Measurements from ENCODE around the gene COL11A2. TPM values are rescaled to one million over a fixed set of nuclear protein-coding genes. Genes with fewer than 3 reads are reported as not detected.

The COL11A2 gene
- total RNA-seq, 2 donors from 2014 or later = 1.9 to 3.4 TPM

DNA sequence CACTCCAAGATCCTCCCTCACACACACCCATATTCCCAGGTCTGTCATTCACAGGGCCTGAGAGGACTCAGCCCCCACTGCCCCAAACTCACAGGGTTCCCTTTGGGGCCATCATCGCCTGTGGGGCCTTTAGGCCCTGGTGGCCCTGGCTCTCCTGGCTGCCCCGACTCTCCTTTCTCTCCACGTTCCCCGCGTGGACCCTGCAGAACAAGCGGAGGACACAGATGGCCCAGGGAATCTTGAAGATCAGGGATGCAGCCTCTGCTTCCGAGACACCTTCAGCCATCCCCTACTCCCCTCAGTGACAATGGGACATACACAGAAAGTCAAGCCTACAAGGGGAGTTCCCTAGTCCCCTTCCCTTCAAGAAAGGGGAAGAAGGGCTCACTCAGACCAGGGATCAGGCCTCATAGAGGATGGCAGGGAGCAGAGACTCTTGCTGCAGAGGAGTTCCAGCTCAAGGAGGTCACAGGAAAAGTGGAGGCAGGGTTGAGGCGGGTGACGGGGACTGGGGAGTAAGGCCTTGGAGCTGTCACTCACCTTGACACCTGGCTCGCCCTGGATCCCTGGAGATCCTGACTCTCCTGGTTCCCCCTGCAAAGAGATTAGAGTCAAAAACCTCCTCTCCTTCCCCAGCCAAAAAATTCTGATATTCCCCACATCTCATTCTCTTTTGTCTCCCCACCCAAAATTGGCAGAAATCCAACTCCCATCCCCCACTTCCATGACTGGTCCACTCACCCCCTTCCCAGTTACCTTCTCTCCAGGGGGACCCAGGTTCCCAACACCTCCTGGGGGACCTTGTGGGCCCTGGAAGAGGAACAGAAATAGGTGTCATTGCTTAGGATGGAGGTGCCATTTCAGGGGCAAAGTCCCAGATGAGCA lies 22.7 kb downstream of the COL11A2 start:
- no peaks in the 10 kb centered on the region for H3K4me1 ChIP-seq (ENCODE audit: control insufficient read depth in 1 of 2, low read depth in 2 of 2)
- H3K9me3 ChIP-seq = no peaks in the 10 kb centered on the region
- no peaks in the 10 kb centered on the region for H3K36me3 ChIP-seq
- ATAC-seq (ENCODE audit: insufficient number of reproducible peaks, low FRiP score, low read depth) (no peak), DNase-seq (ENCODE audit: low spot score) (no peak)
- no peak overlapping the region for H3K4me3 ChIP-seq
- H3K27me3 ChIP-seq (replicated peaks; ENCODE audit: insufficient read depth) = no peaks in the 10 kb centered on the region
- no peak overlapping the region for H3K27ac ChIP-seq
- TF ChIP-seq, protein P1, sequence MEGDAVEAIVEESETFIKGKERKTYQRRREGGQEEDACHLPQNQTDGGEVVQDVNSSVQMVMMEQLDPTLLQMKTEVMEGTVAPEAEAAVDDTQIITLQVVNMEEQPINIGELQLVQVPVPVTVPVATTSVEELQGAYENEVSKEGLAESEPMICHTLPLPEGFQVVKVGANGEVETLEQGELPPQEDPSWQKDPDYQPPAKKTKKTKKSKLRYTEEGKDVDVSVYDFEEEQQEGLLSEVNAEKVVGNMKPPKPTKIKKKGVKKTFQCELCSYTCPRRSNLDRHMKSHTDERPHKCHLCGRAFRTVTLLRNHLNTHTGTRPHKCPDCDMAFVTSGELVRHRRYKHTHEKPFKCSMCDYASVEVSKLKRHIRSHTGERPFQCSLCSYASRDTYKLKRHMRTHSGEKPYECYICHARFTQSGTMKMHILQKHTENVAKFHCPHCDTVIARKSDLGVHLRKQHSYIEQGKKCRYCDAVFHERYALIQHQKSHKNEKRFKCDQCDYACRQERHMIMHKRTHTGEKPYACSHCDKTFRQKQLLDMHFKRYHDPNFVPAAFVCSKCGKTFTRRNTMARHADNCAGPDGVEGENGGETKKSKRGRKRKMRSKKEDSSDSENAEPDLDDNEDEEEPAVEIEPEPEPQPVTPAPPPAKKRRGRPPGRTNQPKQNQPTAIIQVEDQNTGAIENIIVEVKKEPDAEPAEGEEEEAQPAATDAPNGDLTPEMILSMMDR (IDR thresholded peaks at IDR 0.05) = no peak

DNA sequence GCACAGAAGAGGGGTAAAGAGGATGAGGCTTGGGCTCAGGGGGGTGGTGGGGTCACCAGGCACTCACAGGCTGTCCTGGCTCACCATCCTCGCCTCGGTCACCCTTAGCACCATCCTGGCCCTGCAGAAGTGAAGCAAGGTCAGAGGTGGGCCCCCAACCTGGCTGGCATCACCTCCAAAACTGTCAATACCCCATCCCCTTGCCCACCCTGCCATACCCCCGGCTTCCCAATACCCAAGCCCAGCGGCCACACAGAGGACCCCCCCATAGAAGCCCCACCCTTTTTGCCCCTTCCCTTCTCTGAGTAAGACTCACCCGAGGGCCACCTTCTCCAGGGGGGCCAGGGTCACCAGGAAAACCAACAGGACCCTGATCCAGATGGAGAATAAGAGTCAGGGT lies 23.6 kb downstream of the COL11A2 start:
- H3K4me1 ChIP-seq (ENCODE audit: control insufficient read depth in 1 of 2, low read depth in 2 of 2) = no peaks in the 10 kb centered on the region
- DNase-seq (ENCODE audit: low spot score) = no peak
- H3K27ac ChIP-seq = no peak overlapping the region
- H3K9me3 ChIP-seq = no peaks in the 10 kb centered on the region
- no peaks in the 10 kb centered on the region for H3K27me3 ChIP-seq (replicated peaks; ENCODE audit: insufficient read depth)
- TF ChIP-seq, protein P1 (IDR thresholded peaks at IDR 0.05) = no peak
- no peaks in the 10 kb centered on the region for H3K36me3 ChIP-seq
- ATAC-seq (ENCODE audit: insufficient number of reproducible peaks, low FRiP score, low read depth) = no peak
- H3K4me3 ChIP-seq = no peak overlapping the region

DNA sequence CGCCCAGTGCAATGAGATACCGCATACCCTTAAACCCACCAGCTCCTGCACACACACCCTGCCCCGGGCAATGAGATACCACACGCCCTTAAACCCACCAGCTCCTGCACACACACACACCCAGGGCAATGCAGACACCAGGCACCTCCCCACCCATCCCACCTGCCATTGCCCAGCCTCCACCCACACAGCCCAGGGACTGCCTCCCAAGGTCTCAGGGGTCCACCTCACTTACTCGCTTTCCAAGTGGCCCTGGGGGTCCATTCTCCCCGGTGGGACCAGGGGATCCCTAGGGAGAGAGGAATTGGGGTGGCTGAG lies 24.0 kb downstream of the COL11A2 start:
- Histone ChIP-seq H3K27ac (no peak overlapping the region), H3K36me3 (no peaks in the 10 kb centered on the region), H3K27me3 (replicated peaks; ENCODE audit: insufficient read depth) (no peaks in the 10 kb centered on the region), H3K4me3 (no peak overlapping the region), H3K9me3 (no peaks in the 10 kb centered on the region), H3K4me1 (ENCODE audit: control insufficient read depth in 1 of 2, low read depth in 2 of 2) (no peaks in the 10 kb centered on the region)
- DNase-seq (ENCODE audit: low spot score) = no peak
- ATAC-seq (ENCODE audit: insufficient number of reproducible peaks, low FRiP score, low read depth) = no peak
- TF ChIP-seq, protein P1 (IDR thresholded peaks at IDR 0.05) = no peak

DNA sequence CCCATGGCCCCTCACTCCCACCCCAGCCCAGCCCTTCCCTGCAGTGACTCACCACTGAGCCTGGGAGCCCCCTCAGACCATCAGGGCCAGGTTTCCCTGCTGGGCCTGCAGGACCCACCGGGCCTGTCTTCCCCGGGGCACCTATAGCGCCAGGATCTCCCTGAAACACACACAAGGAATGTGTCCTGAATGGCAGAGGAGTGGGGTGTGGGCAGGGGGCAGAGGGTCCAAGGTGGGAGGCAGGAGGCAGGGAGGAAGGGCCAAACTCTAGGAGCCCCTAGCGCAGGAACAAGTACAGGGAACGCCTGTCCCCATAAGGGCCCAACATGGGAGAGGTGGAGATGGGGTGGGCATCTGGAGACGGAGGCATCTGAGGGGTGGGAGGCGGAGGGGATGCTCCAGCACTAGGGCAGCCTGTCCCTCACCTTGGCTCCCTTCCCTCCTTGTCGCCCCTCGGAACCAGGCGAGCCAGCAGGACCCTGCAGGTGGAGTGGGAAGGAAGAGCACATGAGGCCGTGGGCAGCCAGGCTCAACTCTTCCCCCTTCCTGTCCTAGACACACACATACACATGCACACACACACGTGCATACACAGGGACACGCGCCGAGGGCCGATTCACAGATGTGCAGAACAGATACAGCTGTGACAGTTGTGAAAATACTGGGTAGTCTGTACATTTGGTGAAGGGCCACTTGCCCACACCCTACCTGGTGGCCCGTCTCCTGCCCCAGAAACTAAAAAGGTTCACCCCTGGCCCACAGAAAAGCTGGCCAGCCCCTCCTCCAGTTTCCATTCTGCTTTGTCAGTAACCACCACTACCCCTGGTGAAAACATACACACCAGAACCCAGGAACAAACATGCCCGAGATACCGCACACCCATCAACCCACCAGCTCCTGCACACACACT lies 24.6 kb downstream of the COL11A2 start:
- H3K4me3 ChIP-seq = no peak overlapping the region
- no peak for DNase-seq (ENCODE audit: low spot score)
- no peak overlapping the region for H3K27ac ChIP-seq
- H3K27me3 ChIP-seq (replicated peaks; ENCODE audit: insufficient read depth) = no peaks in the 10 kb centered on the region
- no peaks in the 10 kb centered on the region for H3K9me3 ChIP-seq
- TF ChIP-seq, protein P1 (IDR thresholded peaks at IDR 0.05) = no peak
- H3K4me1 ChIP-seq (ENCODE audit: control insufficient read depth in 1 of 2, low read depth in 2 of 2) = no peaks in the 10 kb centered on the region
- ATAC-seq (ENCODE audit: insufficient number of reproducible peaks, low FRiP score, low read depth) = no peak
- H3K36me3 ChIP-seq = no peaks in the 10 kb centered on the region

DNA sequence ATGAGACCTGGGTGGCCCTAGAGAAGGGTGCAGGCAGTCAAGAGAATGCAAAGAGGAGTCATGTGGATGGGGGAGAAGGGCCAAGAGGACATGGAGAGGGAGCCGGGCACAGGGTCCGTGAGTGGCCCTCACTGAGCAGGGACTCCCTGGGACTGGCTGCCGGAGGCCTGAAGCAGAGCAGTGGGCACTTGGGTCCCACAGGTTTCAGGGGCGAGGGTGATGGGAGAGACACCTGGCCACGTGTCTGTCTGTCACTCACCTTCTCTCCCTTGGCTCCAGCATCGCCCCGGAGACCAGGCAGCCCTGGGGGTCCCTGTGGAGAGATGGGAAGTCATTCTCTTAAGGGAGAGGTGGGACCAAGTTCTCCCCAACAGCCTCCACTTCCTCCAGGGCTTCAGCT lies 25.5 kb downstream of the COL11A2 start:
- no peaks in the 10 kb centered on the region for H3K36me3 ChIP-seq
- no peak for ATAC-seq (ENCODE audit: insufficient number of reproducible peaks, low FRiP score, low read depth)
- no peak for DNase-seq (ENCODE audit: low spot score)
- no peak overlapping the region for H3K27ac ChIP-seq
- H3K4me3 ChIP-seq = no peak overlapping the region
- no peaks in the 10 kb centered on the region for H3K4me1 ChIP-seq (ENCODE audit: control insufficient read depth in 1 of 2, low read depth in 2 of 2)
- TF ChIP-seq, protein P1 (IDR thresholded peaks at IDR 0.05) = no peak
- H3K9me3 ChIP-seq = no peaks in the 10 kb centered on the region
- no peaks in the 10 kb centered on the region for H3K27me3 ChIP-seq (replicated peaks; ENCODE audit: insufficient read depth)
